Common myeloid progenitor, CD34-positive (primary cell): Measurements from ENCODE around the gene VPS26A.

Source experiments
- CTCF ChIA-PET: fragments of 350-600 bp; sonication (Branson Sonifier 250); formaldehyde crosslinking; loops from one replicate; lab custom pipeline; 2021; ENCODE audit warnings: antibody characterized with exemption; lab: Charles Lee
- POLR2A ChIA-PET: fragments of 350-600 bp; sonication (Branson Sonifier 250); formaldehyde crosslinking; loops from one replicate; lab custom pipeline; 2021; ENCODE audit warnings: antibody characterized with exemption; lab: Charles Lee
- DNase-seq, 3 donors: peaks; one replicate each; pipeline versions ENCODE4 v3.0.0 to v3.0.0-alpha.2; 2013
- H3K27ac ChIP-seq, 2 experiments: 1 replicate in 1 of 2; 2 replicates in 1 of 2; pipeline ENCODE4 v1.7.0; 2013; ENCODE audit warnings: inconsistent platforms in 2 of 2, low read length in 2 of 2, mild to moderate bottlenecking in 2 of 2, low read depth in 1 of 2, moderate library complexity in 1 of 2; ENCODE audit not compliant: severe bottlenecking in 2 of 2, insufficient read depth in 1 of 2, poor library complexity in 1 of 2
- H3K27me3 ChIP-seq, 5 experiments: replicated peaks in 2 of 5; 1 replicate in 3 of 5; 2 replicates in 2 of 5; pipeline versions ENCODE4 v1.6.1 to v1.7.0; 2013; ENCODE audit warnings: low read length in 4 of 5, mild to moderate bottlenecking in 2 of 5, moderate library complexity in 2 of 5, inconsistent platforms in 1 of 5; ENCODE audit not compliant: insufficient read depth in 5 of 5, control insufficient read depth in 4 of 5
- H3K36me3 ChIP-seq, 4 experiments: 1 replicate in 2 of 4; 2 replicates in 2 of 4; pipeline versions ENCODE4 v1.6.1 to v1.7.0; 2013; ENCODE audit warnings: low read length in 3 of 4, control low read depth in 1 of 4, mild to moderate bottlenecking in 1 of 4; ENCODE audit not compliant: control insufficient read depth in 4 of 4, insufficient read depth in 4 of 4
- H3K4me1 ChIP-seq, 4 experiments: 1 replicate in 3 of 4; 2 replicates in 1 of 4; pipeline versions ENCODE4 v1.6.1 to v1.7.1; 2013; ENCODE audit warnings: low read length in 3 of 4, mild to moderate bottlenecking in 3 of 4, control low read depth in 1 of 4, inconsistent platforms in 1 of 4, moderate library complexity in 1 of 4; ENCODE audit not compliant: control insufficient read depth in 4 of 4, insufficient read depth in 4 of 4; ENCODE audit errors: control extremely low read depth in 1 of 4
- H3K4me3 ChIP-seq, 7 experiments: 1 replicate in 4 of 7; 2 replicates in 3 of 7; pipeline versions ENCODE4 v1.5.1 to v1.7.0; 2013; ENCODE audit warnings: mild to moderate bottlenecking in 7 of 7, low read length in 6 of 7, moderate library complexity in 6 of 7, inconsistent platforms in 2 of 7, low read depth in 2 of 7, control low read depth in 1 of 7; ENCODE audit not compliant: insufficient read depth in 4 of 7, control insufficient read depth in 1 of 7; ENCODE audit errors: extremely low read depth in 1 of 7
- H3K9me3 ChIP-seq, 5 experiments: 1 replicate in 4 of 5; 2 replicates in 1 of 5; pipeline versions ENCODE4 v1.6.1 to v1.7.1; 2013; ENCODE audit warnings: low read length in 4 of 5, mild to moderate bottlenecking in 2 of 5, inconsistent platforms in 1 of 5, low read depth in 1 of 5, moderate library complexity in 1 of 5; ENCODE audit not compliant: control insufficient read depth in 4 of 5, insufficient read depth in 2 of 5; ENCODE audit errors: control extremely low read depth in 1 of 5
- WGBS: methylation state at CpG from one replicate; pipeline ENCODE4 v1.1.5; 2013; ENCODE audit not compliant: insufficient coverage; 5-methylcytosine and 5-hydroxymethylcytosine counted together

The VPS26A gene

GRCh38 chr10:69087590-69088470, 36.1 kb upstream of the VPS26A start, which contains the start of gene SRGN:
Gene SRGN (plus strand): TSS chr10:69088103. CDS start chr10:69088158, 55 bp downstream.
- CTCF ChIA-PET, result interaction anchor here (1.1 to 7.9 kb wide), 3 partner anchors 12 to 82 kb away, joined by 3 to 96 read pairs (median 3); no protein-coding TSS in a partner anchor
- Histone ChIP-seq H3K27ac (peak within 1 kb of the TSS; percentile 95 to 97), H3K4me3 (peak within 1 kb of the TSS; percentile 35 to 100 (median 91)), H3K27me3 (no peaks in the 10 kb centered on the region), H3K4me1 (peaks cover 20 to 64% (median 43%) of the 10 kb centered on the region in 4 experiments), H3K9me3 (no peaks in the 10 kb centered on the region), H3K36me3 (peaks cover 0 to 2% (median 0%) of the 10 kb centered on the region in 4 experiments)
- POLR2A ChIA-PET, result interaction anchor here (0.7 to 1.0 kb wide), 3 partner anchors 25 to 83 kb away, joined by 3 to 5 read pairs (median 4); no protein-coding TSS in a partner anchor
- peak; percentile 92 to 96 (median 95) for DNase-seq
- 1% methylated on average over 8 of the region's 10 CpGs for WGBS

- CTCF ChIA-PET, result interaction anchor here (1.6 to 7.9 kb wide), 2 partner anchors 13 to 83 kb away, joined by 3 to 96 read pairs; no protein-coding TSS in a partner anchor
- peaks cover 0 to 2% (median 0%) of the 10 kb centered on the region in 4 experiments for H3K36me3 ChIP-seq
- H3K4me1 ChIP-seq, result peaks cover 24 to 67% (median 45%) of the 10 kb centered on the region in 4 experiments
- POLR2A ChIA-PET, result interaction anchor here (0.7 to 0.9 kb wide), 2 partner anchors 26 to 33 kb away, joined by 4 to 5 read pairs; no protein-coding TSS in a partner anchor
- H3K4me3 ChIP-seq, result peak overlapping the region in 6 of 7 experiments; percentile 67 to 100 (median 92)
- no peaks in the 10 kb centered on the region for H3K27me3 ChIP-seq
- H3K9me3 ChIP-seq, result no peaks in the 10 kb centered on the region
- DNase-seq, result peak; percentile 26 to 49 (median 41)
- peak overlapping the region; percentile 95 to 97 for H3K27ac ChIP-seq
- WGBS, result no CpG with 5 or more reads among the region's 3 CpGs
These were observed 35.6 kb upstream of the VPS26A start for GRCh38 chr10:69088471-69088769.

GRCh38 chr10:69088801-69089501, 35.0 kb upstream of the VPS26A start:
- Histone ChIP-seq H3K36me3 (peaks cover 0 to 2% (median 0%) of the 10 kb centered on the region in 4 experiments), H3K9me3 (no peaks in the 10 kb centered on the region), H3K27ac (peak overlapping the region; percentile 95 to 97), H3K4me1 (peaks cover 25 to 67% (median 45%) of the 10 kb centered on the region in 4 experiments), H3K27me3 (no peaks in the 10 kb centered on the region), H3K4me3 (peak overlapping the region in 6 of 7 experiments; percentile 67 to 100 (median 92))
- peak; percentile 90 to 95 (median 93) for DNase-seq
- 12% methylated on average over 6 of the region's 10 CpGs for WGBS
- ChIA-PET CTCF (interaction anchor here (7.9 kb wide), 1 partner anchor 83 kb away, joined by 96 read pairs; no protein-coding TSS in a partner anchor), POLR2A (interaction anchor here (1.1 kb wide), 1 partner anchor 83 kb away, joined by 4 read pairs; no protein-coding TSS in a partner anchor)

GRCh38 chr10:69089638-69090599, 34.1 kb upstream of the VPS26A start:
- CTCF ChIA-PET, result interaction anchor here (0.6 to 7.9 kb wide), 3 partner anchors 45 to 109 kb away, joined by 3 to 96 read pairs (median 4); no protein-coding TSS in a partner anchor

GRCh38 chr10:69090685-69091084, 33.3 kb upstream of the VPS26A start:
- CTCF ChIA-PET, result interaction anchor here (1.0 to 7.9 kb wide), 4 partner anchors 29 to 85 kb away, joined by 3 to 96 read pairs (median 4); no protein-coding TSS in a partner anchor
- Histone ChIP-seq H3K4me3 (peak overlapping the region in 6 of 7 experiments; percentile 20 to 99 (median 41)), H3K36me3 (peaks cover 0 to 5% (median 0%) of the 10 kb centered on the region in 4 experiments), H3K27ac (peak overlapping the region; percentile 95 to 97), H3K4me1 (peaks cover 27 to 63% (median 46%) of the 10 kb centered on the region in 4 experiments), H3K27me3 (no peaks in the 10 kb centered on the region), H3K9me3 (no peaks in the 10 kb centered on the region)
- POLR2A ChIA-PET, result no interaction called here
- DNase-seq, result peak in 1 of 3 donors; percentile 36
- WGBS, result 88% methylated on average over 1 of the region's 1 CpG

More at GRCh38 chr10:69089638-69090599, 34.1 kb upstream of the VPS26A start:
- 17% methylated on average over 11 of the region's 16 CpGs for WGBS
- peak; percentile 56 to 83 (median 78) for DNase-seq
- POLR2A ChIA-PET, result interaction anchor here (1.1 kb wide), 1 partner anchor 84 kb away, joined by 4 read pairs; no protein-coding TSS in a partner anchor
- Histone ChIP-seq H3K9me3 (no peaks in the 10 kb centered on the region), H3K4me1 (peaks cover 27 to 67% (median 45%) of the 10 kb centered on the region in 4 experiments), H3K36me3 (peaks cover 0 to 5% (median 0%) of the 10 kb centered on the region in 4 experiments), H3K4me3 (peak overlapping the region in 6 of 7 experiments; percentile 67 to 100 (median 92)), H3K27me3 (no peaks in the 10 kb centered on the region), H3K27ac (peak overlapping the region; percentile 95 to 97)
